GM18499 (cell line): ENCODE results near the gene KIAA1755.

Experiments
- ATAC-seq: cut with Tn5 transposase; IDR thresholded peaks from one replicate; pipeline ENCODE4 v1.9.1; 2021; ENCODE audit warnings: moderate number of reproducible peaks; ENCODE audit not compliant: insufficient read depth, unreplicated experiment

The KIAA1755 gene, protein sequence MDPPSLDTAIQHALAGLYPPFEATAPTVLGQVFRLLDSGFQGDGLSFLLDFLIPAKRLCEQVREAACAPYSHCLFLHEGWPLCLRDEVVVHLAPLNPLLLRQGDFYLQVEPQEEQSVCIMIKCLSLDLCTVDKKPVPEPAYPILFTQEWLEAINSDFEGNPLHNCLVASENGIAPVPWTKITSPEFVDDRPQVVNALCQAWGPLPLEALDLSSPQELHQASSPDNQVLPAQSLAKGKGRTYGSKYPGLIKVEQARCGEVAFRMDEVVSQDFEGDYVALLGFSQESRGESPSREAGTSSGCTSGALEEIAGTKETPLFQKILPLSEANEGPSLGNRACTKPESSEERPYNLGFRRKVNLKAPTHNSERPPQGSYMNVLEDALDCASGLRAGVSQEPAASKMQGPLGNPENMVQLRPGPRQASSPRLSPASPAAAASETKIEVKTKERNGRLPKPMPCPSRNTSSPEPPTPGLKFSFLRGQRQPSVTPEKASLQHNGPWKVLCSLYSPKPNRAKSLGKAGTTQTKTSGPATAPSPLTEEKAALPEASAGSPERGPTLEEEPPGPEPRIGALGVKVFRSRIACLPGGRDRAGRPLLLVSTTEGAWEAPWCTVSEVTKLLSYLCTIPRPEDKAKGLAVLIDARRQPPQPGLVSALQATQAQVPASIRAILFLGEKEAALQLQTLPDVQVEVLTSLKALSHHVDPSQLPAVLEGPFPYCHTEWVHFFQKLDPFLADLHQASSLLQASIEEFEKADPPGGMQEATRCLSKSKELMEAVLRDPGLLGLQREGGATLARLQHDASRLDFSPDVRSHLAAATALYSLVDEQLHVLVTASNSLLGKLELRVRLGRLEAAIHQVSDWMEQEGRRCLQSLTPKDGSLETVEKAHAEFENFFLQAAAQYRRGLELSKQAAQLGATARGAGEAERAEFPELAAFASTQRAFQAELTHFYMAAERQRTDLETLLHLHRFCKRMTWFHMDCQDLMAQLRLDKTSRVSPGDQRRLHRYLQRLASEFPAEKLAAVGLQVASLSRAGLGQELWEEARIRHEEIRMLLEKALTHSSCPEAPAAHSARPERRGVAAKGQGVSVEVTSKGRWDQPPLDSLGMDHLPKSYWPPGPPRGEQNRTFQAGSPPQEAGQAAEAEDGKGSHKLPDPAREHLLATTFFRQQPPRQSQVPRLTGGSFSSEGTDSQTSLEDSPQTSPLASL

DNA sequence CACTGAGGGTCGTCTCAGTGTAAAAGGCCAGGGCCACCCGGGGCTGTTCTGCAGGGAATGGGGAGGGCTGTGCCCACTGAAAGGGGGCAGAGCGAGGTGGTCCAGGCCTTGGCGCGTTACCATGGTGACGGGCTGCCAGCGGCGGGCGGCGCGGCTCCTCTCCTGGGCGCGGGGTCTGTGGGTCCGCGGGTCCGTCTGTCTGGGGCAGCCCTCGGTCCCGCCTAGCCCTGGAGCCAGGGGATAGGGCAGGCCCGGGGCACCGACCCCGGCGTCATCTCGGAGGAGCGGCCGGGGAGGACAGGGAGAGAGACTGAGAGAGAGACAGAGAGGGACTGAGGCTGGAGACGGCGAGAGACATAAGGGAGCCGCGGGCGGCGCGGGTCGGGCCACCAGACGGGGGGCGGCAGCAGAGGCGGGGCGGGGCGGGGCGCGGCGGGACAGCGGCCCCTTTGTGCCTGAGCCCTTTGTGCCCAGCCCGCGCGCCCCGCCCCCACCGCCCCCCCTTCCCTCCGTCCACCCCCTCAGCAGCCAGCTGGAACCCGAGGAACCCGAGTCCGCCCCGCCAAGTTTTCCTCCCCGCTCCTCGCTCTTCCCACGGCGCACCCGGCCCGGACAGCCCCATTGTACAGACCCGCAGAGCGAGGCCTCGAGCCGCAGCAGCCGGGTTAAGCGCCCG lies at the start of gene KIAA1755:
KIAA1755 (minus strand) TSS at position 358 of the 676 bp plus-strand sequence; CDS start at position 123, 235 bp downstream.
- ATAC-seq = no peak

DNA sequence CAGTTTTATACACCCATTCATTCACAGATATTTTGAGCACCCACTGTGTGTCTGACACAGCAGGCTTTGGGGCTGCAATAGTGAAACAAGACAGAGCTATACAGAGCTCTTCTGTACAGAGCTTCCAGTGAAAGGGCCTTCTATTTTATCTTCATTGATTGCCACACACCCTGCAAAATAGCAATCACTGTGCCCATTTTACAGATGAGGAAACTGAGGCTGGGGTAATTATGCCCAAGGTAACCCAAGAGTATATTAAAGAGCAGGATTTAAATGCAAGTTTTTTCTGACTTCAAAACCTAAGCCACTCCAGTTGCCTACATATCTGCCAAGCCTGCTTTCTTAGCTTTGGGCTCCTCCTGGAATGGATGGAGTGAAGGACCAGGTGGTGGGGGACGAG lies 47.9 kb upstream of the KIAA1755 start:
- no peak for ATAC-seq

DNA sequence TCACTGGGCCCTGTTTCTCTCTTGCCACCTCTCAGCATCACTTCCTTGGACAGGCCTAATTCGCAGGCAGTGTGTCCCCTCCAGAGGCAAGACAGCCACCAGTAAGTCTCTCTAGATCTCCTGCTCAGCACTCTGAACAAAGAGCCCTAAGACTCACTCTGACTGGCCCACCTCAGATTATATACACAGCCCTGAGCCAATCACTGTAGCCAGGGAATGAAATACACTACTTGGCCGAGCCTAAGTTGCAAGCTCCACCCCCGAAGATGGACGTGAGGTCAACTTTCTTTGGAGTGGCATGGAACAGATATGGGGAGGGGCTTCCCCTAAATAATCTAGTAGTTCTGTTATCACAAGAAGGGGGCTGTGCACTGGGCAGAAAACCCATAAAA lies 47.5 kb upstream of the KIAA1755 start:
- ATAC-seq = no peak

DNA sequence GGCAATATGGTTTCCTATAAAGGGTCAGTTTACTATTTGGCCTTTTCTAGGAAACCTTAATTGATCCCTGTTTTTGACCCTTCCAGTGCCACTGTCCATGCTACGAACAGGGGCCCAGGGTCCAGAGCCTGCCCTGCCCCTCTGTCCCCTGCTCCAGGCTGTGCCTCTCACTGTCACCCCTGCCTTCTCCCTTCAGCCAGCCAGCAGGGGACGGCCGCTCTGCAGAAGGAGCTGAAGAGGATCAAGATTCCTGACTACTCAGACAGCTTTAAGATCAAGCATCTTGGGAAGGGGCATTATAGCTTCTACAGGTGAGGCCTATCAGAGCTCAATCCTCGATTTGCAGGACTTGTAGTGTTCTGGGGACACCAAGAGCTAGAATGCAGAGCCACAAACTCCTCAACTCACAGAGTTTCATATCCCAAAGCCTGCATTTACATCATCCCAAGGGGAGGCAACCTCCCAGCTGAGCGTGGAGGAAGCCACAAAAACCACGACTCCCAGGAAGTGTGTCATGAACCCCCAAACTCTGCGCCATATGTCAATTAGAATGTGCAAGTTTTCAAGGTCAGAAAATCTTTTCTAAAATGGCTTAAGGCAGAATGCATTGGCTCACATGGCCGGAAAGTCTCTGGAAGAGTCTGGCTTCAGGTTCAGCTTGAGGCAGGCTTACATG lies 47.0 kb upstream of the KIAA1755 start:
- ATAC-seq = no peak

DNA sequence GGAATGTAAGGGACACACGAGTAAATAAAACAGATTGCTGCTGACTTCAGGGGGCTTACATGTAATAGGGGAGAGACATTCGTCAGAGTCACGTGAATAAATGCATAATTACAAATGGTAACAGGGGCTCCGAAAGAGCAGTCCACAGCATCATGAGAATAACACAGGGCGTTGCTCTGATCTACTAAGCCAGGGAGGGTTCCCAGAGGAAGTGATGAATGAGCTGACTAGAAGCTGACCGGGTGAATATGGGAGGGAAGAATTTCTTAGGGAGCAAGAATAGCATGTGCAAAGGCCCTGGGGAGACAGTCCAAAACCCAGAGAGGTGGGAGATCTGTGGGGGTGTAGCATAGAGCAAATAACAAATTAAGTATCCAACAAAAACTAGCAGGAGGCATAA lies 45.8 kb upstream of the KIAA1755 start:
- ATAC-seq = no peak

DNA sequence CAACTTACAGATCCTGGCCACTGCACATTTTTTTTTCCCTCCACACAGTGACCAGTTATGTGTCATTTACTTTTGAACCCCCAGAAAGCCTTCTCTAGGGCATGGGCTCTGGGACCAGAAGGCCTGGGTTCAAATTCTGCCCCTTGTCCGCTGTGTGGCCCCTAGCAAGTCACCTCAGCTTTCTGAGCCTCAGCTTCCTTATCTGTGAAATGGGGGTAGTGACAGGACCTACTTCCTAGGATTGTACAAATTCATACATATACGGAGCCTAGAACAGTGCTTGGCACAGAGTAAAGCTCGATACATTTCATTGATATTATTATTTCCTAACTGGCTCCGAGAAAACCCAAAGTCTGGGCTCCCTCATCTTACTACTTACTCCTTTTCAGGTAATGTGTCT lies 45.0 kb upstream of the KIAA1755 start:
- ATAC-seq = no peak

DNA sequence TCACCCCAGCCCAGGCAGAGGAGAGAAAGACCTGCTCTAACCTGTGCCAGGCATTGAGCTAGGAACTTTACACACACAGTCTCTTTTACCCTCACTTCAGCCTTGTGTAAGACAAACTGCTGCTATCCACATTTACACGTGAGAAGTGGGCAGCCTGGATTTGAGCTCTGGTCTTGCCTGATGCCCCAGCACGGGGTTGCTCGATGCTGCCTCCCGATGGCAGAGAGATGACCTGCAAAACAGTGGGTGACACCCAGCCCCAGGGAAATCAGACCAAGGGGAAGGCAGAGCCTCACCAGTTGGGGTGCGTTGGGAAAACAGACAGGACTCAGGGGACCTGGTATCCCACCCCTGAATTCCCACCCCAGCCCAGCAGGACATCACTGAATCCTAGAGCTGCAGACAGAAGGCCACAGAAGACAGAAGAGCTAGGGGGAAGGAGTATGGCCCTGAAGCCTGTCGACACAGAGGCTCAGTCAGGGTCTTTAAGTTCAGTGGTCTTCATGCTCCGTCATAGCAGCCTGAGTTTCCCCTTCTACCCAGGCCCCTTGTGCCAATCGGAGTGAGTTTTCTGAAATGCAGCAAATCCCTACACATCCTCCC lies 44.4 kb upstream of the KIAA1755 start:
- no peak for ATAC-seq

DNA sequence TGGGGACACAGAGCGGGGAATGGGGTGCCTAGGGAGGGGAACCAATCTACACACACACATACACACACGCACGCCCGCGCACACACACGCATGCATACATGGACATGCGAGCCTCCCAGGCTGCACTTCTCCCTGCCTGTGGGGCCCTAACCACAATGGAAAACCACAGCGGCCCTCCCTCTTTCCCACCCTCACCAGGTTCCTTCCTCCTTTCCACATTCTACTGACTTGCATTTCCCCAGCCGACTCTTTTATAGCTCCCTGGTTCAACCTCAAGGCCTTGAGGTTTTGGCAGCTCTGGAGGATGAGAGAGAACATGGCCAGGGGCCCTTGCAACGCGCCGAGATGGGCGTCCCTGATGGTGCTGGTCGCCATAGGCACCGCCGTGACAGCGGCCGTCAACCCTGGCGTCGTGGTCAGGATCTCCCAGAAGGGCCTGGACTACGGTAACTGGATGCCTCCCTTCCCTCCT lies 43.4 kb upstream of the KIAA1755 start, which contains the start of gene BPI:
BPI (plus strand) TSS at position 249 of the 472 bp plus-strand sequence; CDS start at position 317, 68 bp downstream.
- no peak for ATAC-seq

DNA sequence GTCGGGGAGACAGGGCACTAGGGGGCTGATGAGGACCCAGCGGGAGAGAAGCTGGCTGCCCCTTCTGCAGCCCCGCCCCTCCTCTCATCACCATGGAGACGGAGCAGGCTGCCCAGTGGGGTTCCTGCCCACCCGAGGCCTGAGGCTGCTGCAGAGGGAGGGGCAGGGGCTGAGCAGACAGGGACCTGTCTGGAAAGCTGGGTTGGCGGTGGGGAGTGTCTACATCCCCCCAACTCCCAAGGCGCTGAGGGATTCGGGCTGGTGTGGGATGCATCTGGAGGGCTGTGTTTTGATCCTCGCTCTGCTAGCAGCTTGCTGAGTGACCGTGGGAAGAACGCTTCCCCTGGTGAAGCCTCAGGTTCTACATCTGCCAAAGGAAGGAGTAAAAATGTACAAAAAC lies 42.3 kb upstream of the KIAA1755 start:
- no peak for ATAC-seq

DNA sequence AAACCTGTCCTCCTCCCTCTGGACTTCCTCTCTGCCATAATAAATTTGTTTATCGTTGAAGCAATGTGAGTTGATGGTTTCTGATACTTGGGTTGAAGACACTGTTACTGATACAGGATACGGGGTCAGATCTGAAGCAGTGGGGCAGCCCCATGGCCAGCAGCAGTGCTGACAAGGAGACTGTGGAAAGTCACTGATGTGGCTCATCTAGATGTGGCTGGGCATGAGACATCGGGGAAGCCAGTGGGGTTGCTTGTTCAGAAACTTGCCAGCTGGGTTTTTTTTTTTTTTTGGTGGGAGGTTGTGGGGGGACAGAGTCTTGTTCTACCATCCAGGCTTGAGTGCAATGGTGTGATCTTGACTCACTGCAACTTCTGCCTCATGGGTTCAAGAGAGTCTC lies 40.8 kb upstream of the KIAA1755 start:
- no peak for ATAC-seq

DNA sequence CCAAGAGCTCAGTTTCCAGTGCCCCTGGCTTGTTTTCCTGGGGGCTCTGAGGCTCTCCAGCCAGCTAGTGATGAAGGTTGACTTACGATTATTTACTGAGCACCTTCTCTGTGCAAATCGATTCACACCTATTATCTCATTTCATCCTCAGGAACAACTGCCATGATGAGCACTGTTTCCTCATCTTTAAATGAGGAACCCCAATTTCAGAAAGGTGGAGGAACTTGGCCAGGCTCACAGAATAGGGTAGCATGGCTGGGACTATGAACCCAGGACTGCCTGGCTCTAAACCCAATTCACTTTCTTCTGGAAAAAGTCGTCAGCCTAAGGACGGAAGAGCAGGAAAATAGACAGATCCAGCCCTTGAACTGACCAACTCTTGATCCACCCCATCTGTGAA lies 39.9 kb upstream of the KIAA1755 start:
- no peak for ATAC-seq

DNA sequence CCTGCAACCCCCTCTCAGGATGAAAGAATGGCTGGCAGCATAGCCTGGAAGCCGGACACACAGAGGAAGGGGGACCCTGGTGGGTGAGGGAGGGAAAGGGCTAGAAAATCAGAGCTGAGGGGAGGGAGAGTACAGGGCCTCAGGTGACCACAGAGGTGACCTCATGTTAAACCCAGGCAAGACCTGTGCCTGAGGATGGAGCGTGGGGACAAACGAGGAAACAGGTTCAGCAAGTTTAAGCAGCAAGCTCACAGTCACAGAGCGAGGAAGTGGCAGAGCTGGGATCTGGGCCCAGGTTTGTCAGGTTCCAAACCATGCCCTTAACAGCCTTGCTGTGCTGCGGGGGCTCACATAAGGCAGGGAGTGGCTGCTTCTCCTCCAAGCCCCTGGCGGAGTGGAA lies 39.4 kb upstream of the KIAA1755 start:
- ATAC-seq = no peak

DNA sequence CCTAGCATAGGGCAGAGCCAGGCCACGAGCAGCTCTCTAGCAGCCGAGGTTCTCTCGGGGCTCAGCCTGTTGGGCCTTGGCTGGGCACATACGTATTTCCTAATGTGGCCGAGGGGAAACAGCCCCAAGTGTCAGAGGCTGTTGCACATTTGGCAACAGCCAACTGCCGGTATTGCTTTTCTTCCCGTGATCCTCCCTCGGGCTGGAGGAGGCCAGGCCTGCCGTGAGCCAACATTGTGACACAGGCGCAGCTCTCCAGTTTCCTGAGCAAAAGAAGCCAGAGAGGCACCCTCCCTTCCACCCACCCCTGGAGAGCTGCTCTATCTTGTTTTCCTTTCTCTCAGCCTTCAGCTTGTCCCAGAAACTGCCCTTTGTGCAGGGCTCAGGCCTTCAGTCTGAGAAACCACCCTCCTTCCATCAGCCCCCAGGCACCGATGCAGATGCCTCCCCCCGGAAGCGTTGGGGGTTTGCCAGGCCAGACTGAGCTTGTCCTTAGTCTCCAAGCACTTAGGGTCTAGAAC lies 38.3 kb upstream of the KIAA1755 start:
- no peak for ATAC-seq

DNA sequence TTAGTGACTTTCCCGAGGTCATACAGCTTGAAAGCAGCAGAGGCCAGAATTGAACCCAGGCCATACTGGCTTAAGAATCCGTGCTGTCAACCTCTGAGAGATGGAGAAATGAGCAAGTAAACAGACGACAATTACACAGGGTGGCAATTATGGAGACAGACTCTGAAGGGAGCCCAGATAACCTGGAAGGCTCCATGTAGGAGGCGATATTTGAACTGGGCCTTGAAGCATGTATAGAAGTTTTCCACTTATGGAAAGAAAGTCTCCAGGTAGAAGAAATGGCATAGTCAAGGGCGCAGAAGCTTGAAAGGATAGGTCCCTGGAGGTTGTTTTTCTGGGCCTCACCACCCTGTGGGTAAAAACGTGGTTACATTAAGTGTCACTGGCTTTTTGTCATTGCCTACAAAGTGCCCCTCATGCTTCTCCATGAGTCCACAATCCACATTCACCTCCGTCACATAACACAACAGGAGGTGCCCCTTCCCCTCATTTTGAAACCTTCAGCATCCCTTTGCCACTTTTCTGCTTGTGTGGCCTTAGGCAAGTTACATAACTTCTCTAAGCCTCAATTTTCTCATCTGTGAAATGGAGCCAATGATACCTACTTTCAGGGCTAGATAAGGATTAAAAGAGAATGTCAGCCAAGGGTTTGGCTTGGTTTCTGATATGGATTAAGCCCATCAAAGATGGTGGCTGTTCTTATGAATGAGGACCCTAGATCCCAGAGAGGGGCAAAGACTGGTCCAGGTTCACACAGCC lies 37.6 kb upstream of the KIAA1755 start:
- ATAC-seq = no peak

DNA sequence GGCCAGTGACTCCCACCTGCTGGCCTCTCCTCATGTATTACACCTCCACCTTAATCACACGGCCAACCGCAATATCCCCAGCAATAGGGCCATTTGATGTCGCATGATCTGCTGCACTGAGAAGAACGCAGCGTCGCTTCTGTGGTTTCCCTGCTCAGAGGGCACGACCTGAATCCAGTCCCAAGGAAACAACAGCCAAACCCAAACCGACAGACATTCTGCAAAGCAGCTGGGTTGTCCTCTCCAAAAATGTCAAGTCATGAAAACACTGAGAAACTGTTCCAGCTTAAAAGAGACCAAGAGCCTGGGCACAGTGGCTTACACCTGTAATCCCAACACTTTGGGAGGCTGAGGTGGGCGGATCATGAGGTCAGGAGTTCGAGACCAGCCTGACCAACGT lies 35.9 kb upstream of the KIAA1755 start:
- ATAC-seq = no peak

DNA sequence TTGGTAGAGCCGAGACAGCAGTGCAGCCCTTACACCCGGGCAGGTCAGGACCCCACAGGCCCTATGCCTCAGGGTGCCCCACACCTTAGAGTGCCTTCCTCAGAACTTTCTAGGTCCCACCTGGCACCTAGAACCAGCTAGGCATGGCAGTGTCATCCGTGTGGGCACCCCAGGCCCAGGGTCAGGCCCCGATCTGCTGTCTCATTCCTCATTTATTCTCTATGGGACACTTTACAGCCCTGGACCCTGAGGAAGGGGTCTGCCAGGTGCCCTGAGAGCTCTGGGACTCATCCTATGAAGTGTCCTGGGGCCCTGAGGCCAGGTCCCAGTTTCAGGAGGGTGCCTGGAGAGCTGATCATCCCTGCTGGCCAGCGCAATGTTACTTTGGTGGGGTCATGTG lies 35.3 kb upstream of the KIAA1755 start:
- ATAC-seq = no peak

DNA sequence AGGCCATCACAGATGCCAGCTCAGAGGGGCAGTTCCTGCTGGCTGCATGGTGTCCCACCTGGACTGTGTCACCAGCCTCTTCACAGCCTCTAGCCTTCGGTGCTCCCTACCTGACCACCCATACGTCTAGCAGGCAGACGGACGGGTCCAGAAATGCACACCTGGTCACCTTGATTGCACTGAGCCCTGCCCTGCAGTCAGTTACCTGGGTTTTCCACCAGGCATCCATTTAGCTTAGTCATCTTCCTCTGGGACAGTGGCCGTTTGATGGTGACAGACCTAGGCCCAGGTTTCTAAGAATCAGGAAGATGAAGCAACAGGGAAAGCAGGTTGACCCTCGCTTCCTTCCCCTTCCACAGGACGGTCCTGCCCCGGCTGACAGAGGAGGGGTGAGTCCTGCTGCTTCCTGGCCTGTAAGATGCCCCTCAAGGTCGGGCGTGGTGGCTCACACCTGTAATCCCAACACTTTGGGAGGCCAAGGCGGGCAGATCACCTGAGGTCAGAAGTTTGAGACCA lies 33.6 kb upstream of the KIAA1755 start:
- no peak for ATAC-seq

DNA sequence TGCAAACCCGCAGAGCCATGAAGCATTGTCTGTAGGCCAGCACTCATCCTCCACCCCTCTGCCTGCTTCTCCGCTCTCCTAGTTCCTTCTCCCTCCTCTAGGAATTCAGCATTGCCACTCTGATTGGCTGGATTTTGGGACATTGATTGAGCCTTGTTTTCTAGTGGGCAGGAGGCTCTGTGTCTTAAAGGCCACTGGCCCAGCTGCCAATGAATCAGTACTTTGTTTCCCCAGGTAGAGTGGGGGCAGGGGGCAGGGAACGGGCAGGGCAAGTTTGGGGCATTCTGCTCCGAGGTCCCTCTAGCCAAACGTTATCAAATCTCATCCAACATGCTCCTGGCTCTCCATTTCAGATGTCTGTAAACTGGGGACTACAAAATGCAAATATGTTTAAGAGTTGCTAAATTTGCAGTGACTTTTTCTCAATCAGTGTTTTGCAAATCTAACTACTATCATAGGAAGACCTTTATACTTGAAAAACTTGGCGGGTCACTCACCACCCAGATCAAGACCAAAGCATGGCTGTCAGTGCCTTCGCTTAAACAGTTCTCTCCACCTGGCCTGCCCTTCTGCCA lies 33.0 kb upstream of the KIAA1755 start:
- no peak for ATAC-seq
